Vagina (tissue), 2 donors: ENCODE data around the gene UTP11. TPM values are rescaled to one million over a fixed set of nuclear protein-coding genes. Genes with fewer than 3 reads are reported as not detected.

ENCODE experiments used
- DNase-seq, 2 donors: peaks; one replicate each; pipeline ENCODE4 v3.0.0-alpha.2; 2017; ENCODE audit errors: extremely low spot score in 2 of 2
- H3K27ac ChIP-seq: fragments of 200-600 bp; sonication (generic); one replicate; pipeline ENCODE4 v1.5.1; 2019
- H3K27me3 ChIP-seq: fragments of 200-600 bp; sonication (generic); one replicate; pipeline ENCODE4 v1.5.1; 2019
- H3K36me3 ChIP-seq, 2 donors: fragments of 200-600 bp; sonication (generic); one replicate each; pipeline ENCODE4 v1.5.1; 2017 to 2019
- H3K4me1 ChIP-seq: fragments of 200-600 bp; sonication (generic); one replicate; pipeline ENCODE4 v1.5.1; 2019
- H3K4me3 ChIP-seq, 2 donors: fragments of 200-600 bp; sonication (generic); 1 replicate in 1 of 2; 2 replicates in 1 of 2; pipeline ENCODE4 v1.5.1; 2016 to 2019
- H3K9me3 ChIP-seq: fragments of 200-600 bp; sonication (generic); one replicate; pipeline ENCODE4 v1.5.1; 2019
- POLR2A ChIP-seq, 2 donors: fragments of 450-650 bp; IDR thresholded peaks; one replicate each; pipeline ENCODE4 v1.6.1; 2017; ENCODE audit warnings: antibody characterized with exemption in 2 of 2, mild to moderate bottlenecking in 2 of 2, moderate library complexity in 2 of 2
- POLR2AphosphoS5 ChIP-seq, 2 donors: sonication (generic); formaldehyde crosslinking; IDR thresholded peaks; one replicate each; pipeline ENCODE4 v1.9.0; 2017; ENCODE audit warnings: antibody characterized with exemption in 2 of 2, mild to moderate bottlenecking in 2 of 2, low read depth in 1 of 2; ENCODE audit not compliant: insufficient read depth in 1 of 2
- intact Hi-C: fragments of 100-400 bp; cut with DNase I; formaldehyde crosslinking; loops from one replicate; pipeline ENCODE4 v1.15.1; 2023
- total RNA-seq: library from RNA; depleted of rRNA; stranded (reverse); fragments of >200 nt; gene quantifications from one replicate; pipeline ENCODE4 v1.2.3, GENCODE V29; 2016
- TF ChIP-seq, protein P1 (sequence below), 3 experiments: fragments of 450-650 bp in 2 of 3; fragments of 200-600 bp in 1 of 3; sonication (generic) in 1 of 3; IDR thresholded peaks; one replicate each; pipeline ENCODE4 v1.5.1; 2017 to 2019; ENCODE audit warnings: antibody characterized with exemption in 3 of 3, mild to moderate bottlenecking in 2 of 3, moderate library complexity in 2 of 3

The UTP11 gene
- total RNA-seq, 1 donor from 2014 or later = 18.7 TPM

DNA sequence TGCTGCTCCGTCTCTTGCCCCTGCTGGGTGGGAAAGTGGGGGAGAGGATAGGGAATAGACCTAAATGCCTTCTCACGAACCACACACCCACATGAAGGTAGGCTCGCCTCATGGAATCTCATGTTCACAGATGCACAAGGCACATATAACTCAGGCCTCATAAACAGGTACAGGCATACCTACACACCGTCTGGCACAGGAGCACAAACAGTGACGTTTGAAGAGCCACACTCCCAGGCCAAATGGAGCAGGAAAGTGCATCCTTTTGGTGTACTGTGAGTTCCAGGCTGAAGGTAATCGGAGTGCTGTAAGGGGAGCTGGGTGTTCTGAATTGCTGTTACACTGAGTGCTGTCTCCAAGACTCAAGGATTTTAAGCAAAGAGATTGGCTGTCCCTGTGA lies 13.1 kb downstream of the UTP11 start:
- DNase-seq = no peak
- TF ChIP-seq POLR2AphosphoS5 (IDR thresholded peaks at IDR 0.05; ENCODE audit: insufficient read depth in 1 of 2, low read depth in 1 of 2) = no peak
- TF ChIP-seq, protein P1, sequence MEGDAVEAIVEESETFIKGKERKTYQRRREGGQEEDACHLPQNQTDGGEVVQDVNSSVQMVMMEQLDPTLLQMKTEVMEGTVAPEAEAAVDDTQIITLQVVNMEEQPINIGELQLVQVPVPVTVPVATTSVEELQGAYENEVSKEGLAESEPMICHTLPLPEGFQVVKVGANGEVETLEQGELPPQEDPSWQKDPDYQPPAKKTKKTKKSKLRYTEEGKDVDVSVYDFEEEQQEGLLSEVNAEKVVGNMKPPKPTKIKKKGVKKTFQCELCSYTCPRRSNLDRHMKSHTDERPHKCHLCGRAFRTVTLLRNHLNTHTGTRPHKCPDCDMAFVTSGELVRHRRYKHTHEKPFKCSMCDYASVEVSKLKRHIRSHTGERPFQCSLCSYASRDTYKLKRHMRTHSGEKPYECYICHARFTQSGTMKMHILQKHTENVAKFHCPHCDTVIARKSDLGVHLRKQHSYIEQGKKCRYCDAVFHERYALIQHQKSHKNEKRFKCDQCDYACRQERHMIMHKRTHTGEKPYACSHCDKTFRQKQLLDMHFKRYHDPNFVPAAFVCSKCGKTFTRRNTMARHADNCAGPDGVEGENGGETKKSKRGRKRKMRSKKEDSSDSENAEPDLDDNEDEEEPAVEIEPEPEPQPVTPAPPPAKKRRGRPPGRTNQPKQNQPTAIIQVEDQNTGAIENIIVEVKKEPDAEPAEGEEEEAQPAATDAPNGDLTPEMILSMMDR (IDR thresholded peaks at IDR 0.05) = no peak
- no peak for TF ChIP-seq POLR2A (IDR thresholded peaks at IDR 0.05)
- peaks cover 30% of the 10 kb centered on the region for H3K4me1 ChIP-seq
- peaks cover 0 to 41% of the 10 kb centered on the region in 2 donors for H3K36me3 ChIP-seq
- intact Hi-C loops = no loop called here
- H3K27ac ChIP-seq = no peak overlapping the region
- no peak overlapping the region for H3K4me3 ChIP-seq
- no peaks in the 10 kb centered on the region for H3K27me3 ChIP-seq
- H3K9me3 ChIP-seq = no peaks in the 10 kb centered on the region

DNA sequence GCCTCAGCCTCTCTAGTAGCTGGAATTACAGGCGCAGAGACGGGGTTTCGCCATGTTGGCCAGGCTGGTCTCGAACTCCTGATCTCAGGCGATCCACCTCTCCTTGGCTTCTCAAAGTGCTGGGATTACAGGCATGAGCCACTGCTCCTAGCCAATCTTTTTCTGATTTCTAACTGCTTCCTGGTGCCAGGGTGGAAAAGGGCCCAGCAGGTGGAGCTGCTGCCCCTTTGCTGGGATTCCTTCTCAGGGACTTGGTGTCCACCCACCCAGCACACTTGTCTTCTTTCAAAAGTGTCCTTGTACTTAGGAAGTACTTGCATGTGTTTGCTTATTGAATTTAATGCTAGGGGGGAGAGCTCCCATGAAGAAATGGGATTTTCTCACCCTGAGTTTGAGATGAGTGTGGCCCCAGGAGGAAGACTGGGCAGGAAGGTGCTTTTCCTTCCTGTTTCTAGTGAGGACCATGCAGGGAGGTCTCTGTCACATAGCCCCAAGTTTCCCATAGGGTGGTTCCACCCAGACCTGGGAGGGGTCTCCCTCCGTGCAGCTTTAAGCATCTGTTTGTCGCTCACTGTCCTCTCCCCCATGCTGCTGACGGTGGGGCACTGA lies 14.2 kb downstream of the UTP11 start:
- peaks cover 0 to 31% of the 10 kb centered on the region in 2 donors for H3K36me3 ChIP-seq
- no peak overlapping the region for H3K4me3 ChIP-seq
- H3K9me3 ChIP-seq = no peaks in the 10 kb centered on the region
- no peak overlapping the region for H3K27ac ChIP-seq
- no peak for DNase-seq
- TF ChIP-seq, protein P1 (IDR thresholded peaks at IDR 0.05) = peak in 2 of 3 experiments; percentile 35 to 37
- TF ChIP-seq POLR2A (IDR thresholded peaks at IDR 0.05) (no peak), POLR2AphosphoS5 (IDR thresholded peaks at IDR 0.05; ENCODE audit: insufficient read depth in 1 of 2, low read depth in 1 of 2) (peak in 1 of 2 donors; percentile 6)
- intact Hi-C loops = no loop called here
- no peaks in the 10 kb centered on the region for H3K27me3 ChIP-seq
- H3K4me1 ChIP-seq = peaks cover 35% of the 10 kb centered on the region

DNA sequence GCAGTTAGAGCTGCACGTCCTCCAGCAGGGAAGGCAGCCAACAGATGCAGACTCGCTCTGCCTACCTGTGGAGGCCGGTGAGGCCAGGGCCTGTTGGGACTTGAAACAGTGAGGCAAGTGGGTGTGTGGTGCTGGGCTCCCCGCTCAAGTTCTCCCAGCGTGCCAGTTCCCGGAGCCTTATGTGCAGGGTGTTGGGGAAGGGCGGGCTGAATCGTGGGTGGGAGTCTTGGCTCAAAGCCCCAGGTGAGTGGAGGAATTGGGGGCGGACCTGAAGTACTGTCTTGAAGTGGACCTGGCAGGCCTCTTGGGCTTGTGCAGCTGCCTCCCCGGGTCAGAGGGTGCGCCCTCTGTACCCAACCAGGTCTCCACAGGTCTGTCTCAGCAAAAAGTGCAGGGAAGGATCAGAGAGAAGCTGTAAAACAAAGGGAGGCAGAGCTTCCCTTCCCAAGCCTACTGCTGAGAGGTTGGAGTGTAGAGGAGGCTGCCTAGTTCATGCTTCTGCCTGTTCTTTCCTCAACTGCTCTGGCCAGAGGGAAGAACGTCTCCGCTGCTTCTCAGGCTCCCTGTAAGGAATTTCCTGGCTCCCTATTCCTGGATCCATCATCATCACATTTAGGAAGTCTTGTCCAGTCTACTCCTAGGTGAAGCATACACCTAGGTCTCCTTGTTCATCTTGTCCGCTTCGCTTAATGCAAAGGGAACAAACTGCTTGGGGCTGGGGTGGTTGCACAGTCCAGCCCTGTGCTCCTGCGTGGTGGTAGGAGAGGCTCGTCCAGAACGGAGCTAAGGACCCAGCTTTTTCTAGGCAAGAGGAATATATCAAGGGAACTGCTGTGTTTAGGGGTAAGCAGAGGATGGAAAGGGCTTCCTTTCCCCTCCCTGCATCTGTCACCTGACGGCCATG lies 14.9 kb downstream of the UTP11 start:
- intact Hi-C loops = no loop called here
- Histone ChIP-seq H3K4me3 (no peak overlapping the region), H3K27me3 (no peaks in the 10 kb centered on the region), H3K27ac (no peak overlapping the region), H3K9me3 (no peaks in the 10 kb centered on the region), H3K36me3 (peaks cover 0 to 23% of the 10 kb centered on the region in 2 donors), H3K4me1 (peaks cover 35% of the 10 kb centered on the region)
- no peak for DNase-seq
- no peak for TF ChIP-seq POLR2AphosphoS5 (IDR thresholded peaks at IDR 0.05; ENCODE audit: insufficient read depth in 1 of 2, low read depth in 1 of 2)
- TF ChIP-seq POLR2A (IDR thresholded peaks at IDR 0.05) = no peak
- TF ChIP-seq, protein P1 (IDR thresholded peaks at IDR 0.05) = no peak

DNA sequence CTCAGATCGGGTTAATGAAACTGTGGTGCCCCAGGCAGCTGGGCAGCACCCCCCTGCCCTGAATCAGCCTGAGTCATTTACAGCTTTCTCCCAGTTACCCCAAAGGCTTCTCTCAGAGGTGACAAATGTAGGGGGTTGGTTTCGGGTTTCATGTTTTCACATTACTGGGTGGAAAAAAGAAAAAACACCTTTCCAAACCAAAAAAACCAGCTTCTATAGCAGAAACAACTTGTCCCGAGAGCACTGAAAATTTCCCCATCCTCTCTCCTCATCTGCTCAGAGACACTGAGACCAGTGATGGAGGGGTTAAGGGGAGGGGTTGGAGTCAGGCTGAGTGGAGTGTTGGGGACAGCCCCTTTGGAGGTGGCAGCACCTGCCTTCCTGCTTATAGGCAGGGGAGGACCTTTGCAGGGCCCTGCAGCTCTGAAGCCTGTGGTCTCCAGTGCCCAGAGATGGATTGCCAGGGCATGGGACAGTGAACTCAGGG lies 15.6 kb downstream of the UTP11 start:
- intact Hi-C loops = no loop called here
- Histone ChIP-seq H3K27ac (no peak overlapping the region), H3K27me3 (no peaks in the 10 kb centered on the region), H3K9me3 (no peaks in the 10 kb centered on the region), H3K36me3 (peaks cover 0 to 16% of the 10 kb centered on the region in 2 donors), H3K4me1 (peaks cover 35% of the 10 kb centered on the region), H3K4me3 (no peak overlapping the region)
- DNase-seq = no peak
- TF ChIP-seq, protein P1 (IDR thresholded peaks at IDR 0.05) = no peak
- TF ChIP-seq POLR2AphosphoS5 (IDR thresholded peaks at IDR 0.05; ENCODE audit: insufficient read depth in 1 of 2, low read depth in 1 of 2) (no peak), POLR2A (IDR thresholded peaks at IDR 0.05) (no peak)
